ENCODE results near the gene TRRAP.

Gene TRRAP

GRCh38 chr7:99061001-99061776, 182.9 kb downstream of the TRRAP start:
- DNase-seq (ENCODE audit: low read depth): no peak
